ENCODE data around the gene HS6ST2.

DNA sequence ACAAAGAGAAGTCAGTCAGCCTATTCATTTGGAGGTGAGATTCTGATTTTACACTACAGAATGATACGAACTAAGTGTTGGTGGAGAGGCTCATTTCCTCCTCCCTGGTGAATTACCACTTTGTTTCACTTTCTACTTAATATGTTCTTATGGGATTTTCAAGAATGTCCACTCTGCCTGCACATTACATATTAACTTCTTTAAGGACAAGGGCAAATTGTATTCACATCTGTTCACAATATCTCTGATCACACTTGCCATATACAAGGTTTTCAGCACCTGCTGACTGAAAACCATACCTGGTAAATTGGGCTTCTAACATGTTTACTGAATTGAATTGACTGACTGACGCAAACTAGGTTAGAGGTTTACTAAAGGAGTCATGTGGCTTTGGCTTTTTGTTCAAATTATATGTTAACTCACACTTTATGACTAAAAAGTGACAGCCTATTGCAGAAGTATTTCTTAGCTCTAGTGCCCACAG, 281.2 kb downstream of the HS6ST2 start:
- no peak for TF ChIP-seq RXRA (IDR thresholded peaks at IDR 0.05)
- TF ChIP-seq, protein P1, sequence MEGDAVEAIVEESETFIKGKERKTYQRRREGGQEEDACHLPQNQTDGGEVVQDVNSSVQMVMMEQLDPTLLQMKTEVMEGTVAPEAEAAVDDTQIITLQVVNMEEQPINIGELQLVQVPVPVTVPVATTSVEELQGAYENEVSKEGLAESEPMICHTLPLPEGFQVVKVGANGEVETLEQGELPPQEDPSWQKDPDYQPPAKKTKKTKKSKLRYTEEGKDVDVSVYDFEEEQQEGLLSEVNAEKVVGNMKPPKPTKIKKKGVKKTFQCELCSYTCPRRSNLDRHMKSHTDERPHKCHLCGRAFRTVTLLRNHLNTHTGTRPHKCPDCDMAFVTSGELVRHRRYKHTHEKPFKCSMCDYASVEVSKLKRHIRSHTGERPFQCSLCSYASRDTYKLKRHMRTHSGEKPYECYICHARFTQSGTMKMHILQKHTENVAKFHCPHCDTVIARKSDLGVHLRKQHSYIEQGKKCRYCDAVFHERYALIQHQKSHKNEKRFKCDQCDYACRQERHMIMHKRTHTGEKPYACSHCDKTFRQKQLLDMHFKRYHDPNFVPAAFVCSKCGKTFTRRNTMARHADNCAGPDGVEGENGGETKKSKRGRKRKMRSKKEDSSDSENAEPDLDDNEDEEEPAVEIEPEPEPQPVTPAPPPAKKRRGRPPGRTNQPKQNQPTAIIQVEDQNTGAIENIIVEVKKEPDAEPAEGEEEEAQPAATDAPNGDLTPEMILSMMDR (IDR thresholded peaks at IDR 0.05; ENCODE audit: low read depth, low read length, missing input control) = no peak
- TF ChIP-seq RAD21 (IDR thresholded peaks at IDR 0.05) = no peak
- TF ChIP-seq NR2F2 (IDR thresholded peaks at IDR 0.05) = no peak
- no peak for TF ChIP-seq GABPA (IDR thresholded peaks at IDR 0.05 in 1 of 2, conservative IDR thresholded peaks at IDR 0.05 in 1 of 2)
- no peak for TF ChIP-seq FOXA1 (IDR thresholded peaks at IDR 0.05)
- no peak for TF ChIP-seq JUND (IDR thresholded peaks at IDR 0.05)
- no peak for TF ChIP-seq YY1 (IDR thresholded peaks at IDR 0.05)
- TF ChIP-seq TAF1 (conservative IDR thresholded peaks at IDR 0.05) = no peak
